Eye (tissue), 1 donor: ENCODE data around the gene MAST4.
"Not testable (repeated sequence)": the region's sequence is repeated elsewhere in the genome, so short reads cannot be mapped to it uniquely, and the experiment has no call there.

Source experiments
- DNase-seq: peaks from one replicate; pipeline ENCODE4 v3.0.0-alpha.2; 2015

The MAST4 gene

GRCh38 chr5:66747607-66748006, 151.4 kb downstream of the MAST4 start:
- DNase-seq, result no peak

- DNase-seq, result not testable (repeated sequence)
These were observed 156.5 kb downstream of the MAST4 start for GRCh38 chr5:66752668-66753067.

- peak; percentile 84 for DNase-seq
These were observed 161.1 kb downstream of the MAST4 start for GRCh38 chr5:66757219-66757833.

GRCh38 chr5:66757834-66758371, 161.7 kb downstream of the MAST4 start:
- no peak for DNase-seq

- no peak for DNase-seq
These were observed 173.0 kb downstream of the MAST4 start for GRCh38 chr5:66769030-66769733.

GRCh38 chr5:66769839-66770617, 173.8 kb downstream of the MAST4 start:
- peak; percentile 74 for DNase-seq

GRCh38 chr5:66777868-66778267, 181.7 kb downstream of the MAST4 start:
- DNase-seq, result no peak

- DNase-seq, result peak; percentile 28
These were observed 183.3 kb downstream of the MAST4 start for GRCh38 chr5:66779528-66779927.

GRCh38 chr5:66788556-66788955, 192.4 kb downstream of the MAST4 start:
- DNase-seq, result no peak

GRCh38 chr5:66789434-66789833, 193.2 kb downstream of the MAST4 start:
- no peak for DNase-seq

- no peak for DNase-seq
These were observed 196.9 kb downstream of the MAST4 start for GRCh38 chr5:66793049-66793448.

GRCh38 chr5:66795682-66796081, 199.5 kb downstream of the MAST4 start:
- DNase-seq, result no peak

- no peak for DNase-seq
These were observed 200.4 kb downstream of the MAST4 start for GRCh38 chr5:66796305-66797292.

GRCh38 chr5:66802941-66803340, 206.7 kb downstream of the MAST4 start:
- DNase-seq, result no peak

GRCh38 chr5:66805514-66806430, 209.6 kb downstream of the MAST4 start:
- DNase-seq, result no peak

GRCh38 chr5:66807743-66808142, 211.6 kb downstream of the MAST4 start:
- DNase-seq, result peak; percentile 61

- no peak for DNase-seq
These were observed 212.5 kb downstream of the MAST4 start for GRCh38 chr5:66808663-66809062.

GRCh38 chr5:66810151-66810550, 214.0 kb downstream of the MAST4 start:
- no peak for DNase-seq

GRCh38 chr5:66810848-66811261, 214.7 kb downstream of the MAST4 start:
- DNase-seq, result no peak

GRCh38 chr5:66812291-66812690, 216.1 kb downstream of the MAST4 start:
- no peak for DNase-seq

GRCh38 chr5:66813306-66813705, 217.1 kb downstream of the MAST4 start:
- DNase-seq, result no peak
